Activated CD4-positive, alpha-beta T cell treated with anti-CD3 and anti-CD28 coated beads for 4 hours (primary cell): ENCODE results near the gene BTRC.

Experiments used
- DNase-seq, 2 donors: peaks; one replicate each; pipeline ENCODE4 v3.0.0-alpha.2; 2020

Gene BTRC

DNA sequence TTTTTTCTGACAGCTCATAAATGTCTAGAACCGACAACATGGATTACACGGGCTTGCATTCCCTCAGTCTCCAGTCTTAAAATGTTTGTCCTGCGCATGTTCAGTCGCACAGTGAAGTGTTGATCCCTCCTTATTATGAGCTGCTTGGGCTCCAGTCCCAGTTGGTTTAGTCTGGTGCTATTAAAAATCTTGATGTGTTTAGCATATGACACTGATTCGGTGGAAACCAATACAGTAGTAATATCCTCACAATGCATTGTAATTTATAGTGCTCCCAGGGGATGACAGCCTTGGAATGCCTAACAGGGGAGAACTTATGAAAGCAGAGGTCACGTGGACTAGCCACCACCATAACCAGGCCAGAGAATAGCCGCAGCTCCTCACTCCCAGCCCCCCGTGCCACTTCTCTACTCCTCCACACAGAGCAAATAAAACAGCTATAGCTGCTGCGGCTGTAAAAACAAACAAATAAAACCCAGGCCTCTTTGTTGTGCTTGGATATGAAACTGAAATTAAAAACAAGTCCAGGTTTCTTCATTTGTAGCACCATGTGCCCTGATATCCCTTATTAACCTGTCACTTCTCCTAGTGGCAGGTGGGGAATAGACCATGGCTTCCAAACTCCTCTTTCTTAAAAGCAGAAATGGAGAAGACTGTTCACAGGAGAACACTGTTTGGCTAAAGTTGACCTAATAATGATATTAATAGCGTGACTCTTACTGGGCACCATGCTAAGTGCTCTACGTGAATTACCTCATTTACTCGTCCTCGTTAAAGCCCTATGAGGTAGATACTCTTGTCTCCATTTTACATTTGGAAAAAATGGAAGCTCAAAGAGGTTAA lies 241.8 kb downstream of the BTRC start:
- no peak for DNase-seq

DNA sequence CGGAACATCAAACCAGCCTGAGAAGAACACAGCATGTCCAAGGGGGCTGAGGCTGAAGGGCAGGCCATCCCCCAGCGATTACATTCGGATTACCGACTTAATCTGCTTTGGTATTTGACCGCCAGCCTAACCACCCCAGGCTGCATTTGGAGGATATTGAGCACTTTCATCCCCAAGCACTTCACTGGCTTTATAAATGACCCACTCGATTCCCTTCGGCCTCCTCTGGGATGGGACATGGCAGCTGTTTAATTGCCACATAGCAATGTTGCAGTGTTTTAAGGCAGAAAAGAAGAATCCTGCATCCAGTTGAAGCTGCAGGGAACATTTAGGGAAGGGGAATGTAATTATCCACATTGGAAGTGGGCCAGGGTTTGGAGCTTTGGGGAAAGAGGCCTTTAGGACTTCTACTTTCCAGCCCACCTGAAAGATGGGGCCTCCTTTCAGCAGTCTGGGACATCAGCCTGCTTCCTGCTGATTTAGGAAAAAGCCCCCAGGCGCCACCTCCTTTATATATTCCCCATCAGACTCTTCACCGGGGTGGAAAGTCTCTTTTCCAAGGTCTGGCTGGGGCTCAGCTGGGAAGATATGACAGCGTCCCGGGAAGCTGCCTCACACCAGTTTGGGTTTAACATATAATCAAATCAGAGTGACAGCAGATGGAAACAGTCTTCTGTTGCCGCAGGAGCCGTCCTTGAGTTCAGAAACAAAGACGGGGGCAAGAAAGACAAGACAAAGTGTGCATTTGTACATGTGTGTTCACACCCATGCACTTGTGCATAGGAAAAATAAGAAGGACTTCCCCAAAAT lies 243.3 kb downstream of the BTRC start:
- DNase-seq, result no peak

DNA sequence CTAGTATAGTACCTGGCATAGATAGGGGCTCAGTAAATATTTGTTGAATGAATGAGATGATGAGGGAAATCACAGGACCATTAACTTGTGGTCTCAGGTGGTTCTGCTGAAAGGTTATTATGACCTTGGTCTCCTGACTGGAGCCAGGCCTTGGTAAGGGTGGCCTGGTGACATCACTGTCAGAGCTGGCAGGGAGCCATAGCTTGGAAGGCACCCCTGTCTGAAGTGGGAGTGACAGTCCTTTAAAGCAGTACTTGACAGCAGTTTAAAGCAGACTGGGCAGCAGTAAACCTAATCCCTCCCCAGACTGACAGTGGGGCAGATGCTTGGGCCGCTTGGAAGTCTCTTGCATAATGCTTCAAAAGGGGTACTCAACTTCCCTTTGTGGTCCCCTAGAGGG lies 247.6 kb downstream of the BTRC start:
- no peak for DNase-seq

DNA sequence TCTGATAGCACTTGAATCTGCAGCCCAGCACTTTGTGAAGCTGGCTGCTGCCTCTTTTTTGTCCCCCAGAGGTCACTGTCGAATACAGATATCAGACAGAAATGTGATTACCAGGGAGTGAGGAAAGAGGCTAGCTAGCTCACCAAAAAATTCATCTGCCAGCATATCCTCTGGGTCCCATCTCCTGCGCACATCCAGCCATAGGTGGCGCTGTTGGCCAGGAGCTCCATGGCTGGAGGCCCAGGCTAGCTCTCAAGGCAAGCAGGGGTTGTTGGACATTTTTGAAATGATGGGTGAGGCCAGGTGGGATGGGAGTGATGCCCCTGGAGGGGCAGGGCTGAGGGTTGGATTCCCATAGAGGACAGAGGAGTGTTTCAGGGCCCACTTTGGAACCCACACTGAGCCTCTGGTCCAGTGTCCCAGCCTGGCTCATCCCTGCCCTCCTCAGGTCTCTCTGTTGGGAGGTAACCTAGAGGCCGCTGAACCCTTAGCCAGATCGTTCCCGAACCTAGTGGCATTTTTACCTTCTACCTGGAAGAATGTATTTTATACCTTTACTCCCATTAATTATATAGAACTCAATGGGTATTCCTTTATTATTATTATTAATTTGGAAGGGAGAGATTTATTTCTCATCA lies 248.9 kb downstream of the BTRC start:
- DNase-seq, result peak; percentile 27 to 45
